Naive thymus-derived CD4-positive, alpha-beta T cell (primary cell): ENCODE measurements around the gene AMPD3. TPM values are rescaled to one million over a fixed set of nuclear protein-coding genes. Genes with fewer than 3 reads are reported as not detected.

Source experiments
- ATAC-seq: fragments of 150-1000 bp; cut with Tn5 transposase; 2 replicates; pipeline ENCODE4 v1.10.0; 2021; ENCODE audit warnings: mild to moderate bottlenecking, moderate library complexity
- CTCF ChIA-PET: fragments of 350-600 bp; sonication (Branson Sonifier 250); formaldehyde crosslinking; loops from one replicate; lab custom pipeline; 2021; ENCODE audit warnings: antibody characterized with exemption; lab: Charles Lee
- POLR2A ChIA-PET: fragments of 350-600 bp; sonication (Branson Sonifier 250); formaldehyde crosslinking; loops from one replicate; lab custom pipeline; 2021; ENCODE audit warnings: antibody characterized with exemption, inconsistent platforms; lab: Charles Lee
- DNase-seq, 9 donors: peaks; one replicate each; pipeline versions ENCODE4 v3.0.0 to v3.0.0-alpha.2; 2020 to 2022; ENCODE audit warnings: mixed read lengths in 1 of 9
- H3K27ac ChIP-seq: one replicate; pipeline ENCODE4 v1.7.0; 2013; ENCODE audit warnings: mild to moderate bottlenecking, low read depth, low read length, moderate library complexity
- H3K27me3 ChIP-seq, 2 donors: one replicate each; pipeline ENCODE4 v1.7.0; 2013; ENCODE audit warnings: low read length in 2 of 2, mild to moderate bottlenecking in 2 of 2, moderate library complexity in 2 of 2; ENCODE audit not compliant: control insufficient read depth in 2 of 2, insufficient read depth in 2 of 2
- H3K36me3 ChIP-seq, 3 experiments: 1 replicate in 2 of 3; 2 replicates in 1 of 3; pipeline ENCODE4 v1.7.0; 2013; ENCODE audit warnings: low read length in 3 of 3, mild to moderate bottlenecking in 3 of 3, moderate library complexity in 1 of 3; ENCODE audit not compliant: insufficient read depth in 3 of 3, control insufficient read depth in 2 of 3
- H3K4me1 ChIP-seq, 2 donors: one replicate each; pipeline ENCODE4 v1.7.0; 2013; ENCODE audit warnings: low read length in 2 of 2, mild to moderate bottlenecking in 2 of 2, moderate library complexity in 1 of 2; ENCODE audit not compliant: control insufficient read depth in 2 of 2, insufficient read depth in 2 of 2
- H3K4me3 ChIP-seq: 2 replicates; pipeline ENCODE4 v1.7.0; 2013; ENCODE audit warnings: mild to moderate bottlenecking, low read length
- H3K9me3 ChIP-seq, 3 experiments: 1 replicate in 2 of 3; 2 replicates in 1 of 3; pipeline ENCODE4 v1.7.0; 2013; ENCODE audit warnings: low read length in 3 of 3; ENCODE audit not compliant: control insufficient read depth in 2 of 3
- H3K27ac Mint-ChIP-seq, 9 donors: one replicate each; pipeline ENCODE4 v1.8.0; 2020 to 2022; ENCODE audit warnings: mixed read lengths in 9 of 9, mild to moderate bottlenecking in 8 of 9, moderate library complexity in 5 of 9, inconsistent platforms in 2 of 9
- H3K27me3 Mint-ChIP-seq, 5 donors: one replicate each; pipeline ENCODE4 v1.8.0; 2021 to 2022; ENCODE audit warnings: mixed read lengths in 5 of 5, mild to moderate bottlenecking in 1 of 5
- H3K36me3 Mint-ChIP-seq, 5 donors: one replicate each; pipeline ENCODE4 v1.8.0; 2020 to 2022; ENCODE audit warnings: mixed read lengths in 5 of 5, mild to moderate bottlenecking in 3 of 5, inconsistent platforms in 1 of 5
- H3K4me1 Mint-ChIP-seq, 7 donors: one replicate each; pipeline ENCODE4 v1.8.0; 2020 to 2022; ENCODE audit warnings: mixed read lengths in 7 of 7, mild to moderate bottlenecking in 3 of 7, inconsistent platforms in 1 of 7
- H3K4me3 Mint-ChIP-seq, 10 donors: one replicate each; pipeline ENCODE4 v1.8.0; 2020 to 2022; ENCODE audit warnings: mild to moderate bottlenecking in 10 of 10, mixed read lengths in 10 of 10, moderate library complexity in 6 of 10, inconsistent platforms in 2 of 10
- H3K9me3 Mint-ChIP-seq, 11 donors: one replicate each; pipeline ENCODE4 v1.8.0; 2020 to 2022; ENCODE audit warnings: mixed read lengths in 11 of 11, mild to moderate bottlenecking in 4 of 11, inconsistent platforms in 1 of 11, moderate library complexity in 1 of 11
- intact Hi-C, 2 donors: fragments of 100-400 bp; cut with micrococcal nuclease; formaldehyde crosslinking; loops; one replicate each; pipeline ENCODE4 v1.15.1; 2023
- polyA plus RNA-seq, 2 donors: library from polyadenylated mRNA; unstranded; fragments of 300-500 nt; fragmentation: Illumina TruSeq; gene quantifications; one replicate each; pipeline ENCODE4 v1.2.3, GENCODE V29; 2021
- total RNA-seq, 6 experiments: library from RNA in 5 of 6; stranded (reverse) in 5 of 6; gene quantifications; 1 replicate in 5 of 6; 2 replicates in 1 of 6; pipeline ENCODE4 v1.2.3 and lab custom pipeline; 2021 to 2026

AMPD3 gene
- total and polyA plus RNA-seq, 7 experiments from 2014 or later: 12.9 to 35.1 (median 29.9) TPM

GRCh38 chr11:10481560-10482349, 26.7 kb downstream of the AMPD3 start:
- no peaks in the 10 kb centered on the region for H3K9me3 Mint-ChIP-seq
- ATAC-seq (no peak), DNase-seq (no peak)
- no peaks in the 10 kb centered on the region for H3K9me3 ChIP-seq
- H3K36me3 Mint-ChIP-seq: peaks cover 11 to 27% (median 13%) of the 10 kb centered on the region in 5 donors
- intact Hi-C loops: loop anchor here in 1 of 2 donors (2.0 kb wide), 1 partner anchor 25 kb away; no protein-coding TSS in a partner anchor
- no peak overlapping the region for H3K4me3 Mint-ChIP-seq
- ChIA-PET CTCF (interaction anchor here (0.7 to 0.9 kb wide), 2 partner anchors 20 to 398 kb away, joined by 3 to 5 read pairs; no protein-coding TSS in a partner anchor), POLR2A (no interaction called here)
- H3K27me3 Mint-ChIP-seq: no peaks in the 10 kb centered on the region
- no peak overlapping the region for H3K27ac ChIP-seq
- peaks cover 0 to 92% (median 6%) of the 10 kb centered on the region in 3 experiments for H3K36me3 ChIP-seq
- H3K27ac Mint-ChIP-seq: peak overlapping the region in 2 of 9 donors; percentile 13 to 20
- H3K4me3 ChIP-seq: no peak overlapping the region
- no peaks in the 10 kb centered on the region for H3K4me1 ChIP-seq
- peaks cover 4 to 18% (median 7%) of the 10 kb centered on the region in 7 donors for H3K4me1 Mint-ChIP-seq
- no peaks in the 10 kb centered on the region for H3K27me3 ChIP-seq

GRCh38 chr11:10483174-10483573, 28.1 kb downstream of the AMPD3 start:
- H3K27ac Mint-ChIP-seq: peak overlapping the region in 4 of 9 donors; percentile 11 to 83 (median 36)
- peaks cover 14 to 30% (median 16%) of the 10 kb centered on the region in 5 donors for H3K36me3 Mint-ChIP-seq
- ChIA-PET CTCF (no interaction called here), POLR2A (interaction anchor here (0.7 to 0.9 kb wide), 2 partner anchors 33 to 34 kb away, joined by 3 read pairs; no protein-coding TSS in a partner anchor)
- DNase-seq: no peak
- no peak overlapping the region for H3K4me3 ChIP-seq
- peaks cover 0 to 89% (median 11%) of the 10 kb centered on the region in 3 experiments for H3K36me3 ChIP-seq
- no peaks in the 10 kb centered on the region for H3K27me3 ChIP-seq
- no peaks in the 10 kb centered on the region for H3K27me3 Mint-ChIP-seq
- H3K9me3 Mint-ChIP-seq: no peaks in the 10 kb centered on the region
- H3K9me3 ChIP-seq: no peaks in the 10 kb centered on the region
- no peaks in the 10 kb centered on the region for H3K4me1 ChIP-seq
- H3K4me3 Mint-ChIP-seq: no peak overlapping the region
- no peak for ATAC-seq
- intact Hi-C loops: no loop called here
- H3K27ac ChIP-seq: no peak overlapping the region
- peaks cover 4 to 12% (median 8%) of the 10 kb centered on the region in 7 donors for H3K4me1 Mint-ChIP-seq

DNA sequence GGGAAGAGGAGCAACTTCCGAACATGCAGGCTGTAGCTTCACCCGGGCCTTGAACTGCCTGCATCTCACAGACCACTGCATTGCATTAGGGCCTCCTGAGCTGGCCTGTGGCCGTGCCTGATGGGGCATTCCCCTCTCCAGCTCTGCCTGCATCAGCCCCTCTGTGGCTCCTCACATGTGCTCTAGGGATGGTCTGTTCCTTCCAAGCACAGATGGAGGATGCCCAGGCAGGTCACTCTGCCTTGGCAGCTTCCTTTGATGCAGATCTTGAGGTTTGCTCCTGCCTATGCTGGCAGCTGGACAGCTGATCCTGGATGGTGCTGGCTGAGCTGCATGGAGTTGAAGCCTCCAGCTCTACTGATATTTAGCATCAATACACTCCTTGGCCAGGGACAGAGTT, 28.5 kb downstream of the AMPD3 start:
- no peak for ATAC-seq
- Histone ChIP-seq H3K36me3 (peaks cover 0 to 89% (median 11%) of the 10 kb centered on the region in 3 experiments), H3K27me3 (no peaks in the 10 kb centered on the region), H3K4me1 (no peaks in the 10 kb centered on the region), H3K27ac (no peak overlapping the region), H3K4me3 (no peak overlapping the region), H3K9me3 (no peaks in the 10 kb centered on the region)
- intact Hi-C loops: no loop called here
- Mint-ChIP-seq H3K9me3 (no peaks in the 10 kb centered on the region), H3K27ac (peak overlapping the region in 3 of 9 donors; percentile 11 to 48 (median 24)), H3K4me1 (peaks cover 4 to 15% (median 8%) of the 10 kb centered on the region in 7 donors), H3K27me3 (no peaks in the 10 kb centered on the region), H3K36me3 (peaks cover 16 to 30% (median 17%) of the 10 kb centered on the region in 5 donors), H3K4me3 (peak overlapping the region in 1 of 10 donors; percentile 20)
- POLR2A ChIA-PET: interaction anchor here (0.9 kb wide), 1 partner anchor 34 kb away, joined by 3 read pairs; no protein-coding TSS in a partner anchor
- DNase-seq: no peak
- CTCF ChIA-PET: no interaction called here

DNA sequence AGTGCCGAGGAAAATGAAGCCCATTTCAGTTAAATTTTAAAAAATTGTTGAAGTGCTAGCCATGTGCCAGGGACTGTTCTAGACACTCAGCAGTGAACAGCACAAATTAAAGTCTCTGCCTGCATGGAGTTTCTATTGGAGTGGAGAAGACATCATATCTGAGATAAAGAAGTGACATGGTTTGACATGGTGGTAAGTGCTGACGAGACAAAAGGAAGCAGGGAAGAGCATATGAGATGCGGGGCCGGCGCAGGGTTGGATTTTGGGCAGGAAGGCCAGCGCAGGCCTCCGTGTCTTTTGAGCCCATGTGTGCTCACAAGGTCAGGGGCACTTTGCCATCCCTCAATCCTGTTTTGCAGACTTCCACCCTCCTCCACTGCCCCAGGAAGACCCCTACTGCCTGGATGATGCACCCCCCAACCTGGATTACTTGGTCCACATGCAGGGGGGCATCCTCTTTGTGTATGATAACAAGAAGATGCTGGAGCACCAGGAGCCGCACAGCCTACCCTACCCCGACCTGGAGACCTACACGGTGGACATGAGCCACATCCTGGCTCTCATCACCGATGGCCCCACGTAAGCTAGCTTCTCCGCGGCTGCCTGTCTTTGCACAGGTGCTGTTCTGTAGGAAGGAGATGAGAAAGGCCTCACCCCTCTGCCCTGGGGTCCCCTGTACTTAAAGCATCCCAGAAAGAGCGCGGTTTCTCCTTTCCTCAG, 29.6 kb downstream of the AMPD3 start:
- intact Hi-C loops: no loop called here
- H3K9me3 Mint-ChIP-seq: no peaks in the 10 kb centered on the region
- peaks cover 16 to 30% (median 17%) of the 10 kb centered on the region in 5 donors for H3K36me3 Mint-ChIP-seq
- H3K4me3 Mint-ChIP-seq: no peak overlapping the region
- ChIA-PET POLR2A (no interaction called here), CTCF (interaction anchor here (1.0 kb wide), 1 partner anchor 71 kb away, joined by 3 read pairs; no protein-coding TSS in a partner anchor)
- Histone ChIP-seq H3K36me3 (peaks cover 0 to 89% (median 7%) of the 10 kb centered on the region in 3 experiments), H3K4me1 (no peaks in the 10 kb centered on the region), H3K4me3 (no peak overlapping the region), H3K27ac (no peak overlapping the region), H3K27me3 (no peaks in the 10 kb centered on the region), H3K9me3 (no peaks in the 10 kb centered on the region)
- H3K27ac Mint-ChIP-seq: peak overlapping the region in 1 of 9 donors; percentile 36
- no peak for ATAC-seq
- no peaks in the 10 kb centered on the region for H3K27me3 Mint-ChIP-seq
- H3K4me1 Mint-ChIP-seq: peaks cover 0 to 22% (median 8%) of the 10 kb centered on the region in 7 donors
- DNase-seq: no peak

- DNase-seq: no peak
- peak overlapping the region in 2 of 9 donors; percentile 10 to 28 for H3K27ac Mint-ChIP-seq
- Histone ChIP-seq H3K4me1 (no peaks in the 10 kb centered on the region), H3K27ac (no peak overlapping the region), H3K36me3 (peaks cover 0 to 93% (median 12%) of the 10 kb centered on the region in 3 experiments), H3K9me3 (no peaks in the 10 kb centered on the region), H3K27me3 (no peaks in the 10 kb centered on the region), H3K4me3 (no peak overlapping the region)
- intact Hi-C loops: no loop called here
- no peak for ATAC-seq
- POLR2A ChIA-PET: no interaction called here
- no peaks in the 10 kb centered on the region for H3K27me3 Mint-ChIP-seq
- no peak overlapping the region for H3K4me3 Mint-ChIP-seq
- peaks cover 0 to 22% (median 8%) of the 10 kb centered on the region in 7 donors for H3K4me1 Mint-ChIP-seq
- peaks cover 17 to 30% (median 22%) of the 10 kb centered on the region in 5 donors for H3K36me3 Mint-ChIP-seq
- CTCF ChIA-PET: interaction anchor here (1.0 kb wide), 1 partner anchor 72 kb away, joined by 3 read pairs; no protein-coding TSS in a partner anchor
- no peaks in the 10 kb centered on the region for H3K9me3 Mint-ChIP-seq
Measured at GRCh38 chr11:10485646-10486045, 30.6 kb downstream of the AMPD3 start.

GRCh38 chr11:10486161-10486840, 31.2 kb downstream of the AMPD3 start:
- Histone ChIP-seq H3K36me3 (peaks cover 0 to 94% (median 12%) of the 10 kb centered on the region in 3 experiments), H3K27me3 (no peaks in the 10 kb centered on the region), H3K4me1 (no peaks in the 10 kb centered on the region), H3K4me3 (no peak overlapping the region), H3K9me3 (no peaks in the 10 kb centered on the region), H3K27ac (no peak overlapping the region)
- Mint-ChIP-seq H3K4me3 (no peak overlapping the region), H3K27me3 (no peaks in the 10 kb centered on the region), H3K36me3 (peaks cover 11 to 29% (median 21%) of the 10 kb centered on the region in 5 donors), H3K9me3 (no peaks in the 10 kb centered on the region), H3K4me1 (peaks cover 0 to 22% (median 7%) of the 10 kb centered on the region in 7 donors), H3K27ac (peak overlapping the region in 3 of 9 donors; percentile 10 to 39 (median 28))
- CTCF ChIA-PET: no interaction called here
- ATAC-seq (no peak), DNase-seq (no peak)
- POLR2A ChIA-PET: no interaction called here
- intact Hi-C loops: no loop called here
